Daoy (cell line): ENCODE results near the gene DACT3. TPM values are rescaled to one million over a fixed set of nuclear protein-coding genes. Genes with fewer than 3 reads are reported as not detected.

Experiments
- DNase-seq: peaks from one replicate; pipeline ENCODE4 v3.0.0-alpha.2; 2015; ENCODE audit warnings: low read depth
- total RNA-seq: library from RNA; depleted of rRNA; stranded (reverse); fragments of >200 nt; shearing (Covaris generic); gene quantifications from 2 replicates; pipeline ENCODE4 v1.2.3, GENCODE V29; 2014; rRNA removed

DACT3 gene
- total RNA-seq, 1 experiment from 2014 or later: 0.91 TPM

GRCh38 chr19:46599716-46600373 is 61.1 kb downstream of the DACT3 start:
- no peak for DNase-seq

DNA sequence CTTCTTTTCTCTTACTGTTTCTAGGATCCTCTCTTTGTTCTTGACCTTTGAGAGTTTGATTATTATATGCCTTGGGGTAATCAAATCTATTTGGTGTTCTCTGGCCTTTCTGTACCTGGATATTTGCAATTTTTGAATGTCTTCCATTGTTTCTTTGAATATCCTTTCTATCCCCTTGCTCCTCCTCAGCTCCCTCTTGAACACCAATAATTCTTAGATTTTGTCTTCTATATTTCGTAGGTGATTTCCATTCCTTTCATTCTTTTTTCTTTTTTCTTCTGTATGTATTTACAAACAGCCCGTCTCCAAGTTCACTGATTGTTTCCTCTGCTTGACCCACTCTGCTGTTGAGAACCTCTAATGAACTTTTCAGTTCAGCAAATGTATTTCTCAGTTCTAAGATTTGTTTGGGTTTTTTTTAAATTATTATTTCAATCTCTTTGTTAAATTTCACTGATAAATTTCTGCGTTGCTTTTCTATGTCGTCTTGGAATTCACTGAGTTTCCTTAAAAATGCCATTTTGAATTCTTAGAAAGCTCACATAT is 62.5 kb downstream of the DACT3 start:
- DNase-seq: no peak

Other genes starting within 250 kb of the DACT3 start
- gene CCDC8, start 247.6 kb downstream of the DACT3 start, total RNA-seq: 8.8 and 9.2 TPM in 2 replicates
- gene PNMA8C, start 232.2 kb downstream of the DACT3 start, total RNA-seq: not detected in 2 replicates
- gene PNMA8A, start 189.6 kb downstream of the DACT3 start, total RNA-seq: 4.4 and 4.6 TPM in 2 replicates
- gene PNMA8B, start 165.3 kb downstream of the DACT3 start, total RNA-seq: 0.06 and 0.48 TPM in 2 replicates
- gene CALM3, start 59.9 kb downstream of the DACT3 start, total RNA-seq: 137 and 163 TPM in 2 replicates
- 0.12 and 0.34 TPM in 2 replicates for gene PTGIR, start 36.1 kb downstream of the DACT3 start, total RNA-seq
- not detected in 2 replicates for gene GNG8, start 25.0 kb downstream of the DACT3 start, total RNA-seq
- 15.3 and 22.9 TPM in 2 replicates for gene PRKD2, start 55.9 kb upstream of the DACT3 start, total RNA-seq
- 20.0 and 23.1 TPM in 2 replicates for gene FKRP, start 84.9 kb upstream of the DACT3 start, total RNA-seq
- 67.1 and 106 TPM in 2 replicates for gene STRN4, start 85.3 kb upstream of the DACT3 start, total RNA-seq
- 117 and 141 TPM in 2 replicates for gene SLC1A5, start 127.4 kb upstream of the DACT3 start, total RNA-seq
- gene AP2S1, start 189.7 kb upstream of the DACT3 start, total RNA-seq: 280 and 304 TPM in 2 replicates
- 17.9 and 20.3 TPM in 2 replicates for gene ARHGAP35, start 199.8 kb upstream of the DACT3 start, total RNA-seq